H1 (cell line): ENCODE measurements around the gene PLA2G1B. TPM values are rescaled to one million over a fixed set of nuclear protein-coding genes. Genes with fewer than 3 reads are reported as not detected.

Experiments used
- CTCF ChIA-PET: fragments of 300-600 bp; sonication (Branson Sonifier 250); formaldehyde crosslinking; loops from one replicate; lab custom pipeline; 2021; ENCODE audit not compliant: partially characterized antibody; lab: Charles Lee
- POLR2A ChIA-PET: fragments of 300-600 bp; sonication (Branson Sonifier 250); formaldehyde crosslinking; loops from one replicate; lab custom pipeline; 2021; ENCODE audit warnings: inconsistent platforms; ENCODE audit not compliant: partially characterized antibody; lab: Charles Lee
- DNase-seq, 2 experiments: peaks; one replicate each; pipeline versions ENCODE4 v3.0.0 to v3.0.0-alpha.2; 2010 to 2022; ENCODE audit warnings: low spot score in 2 of 2, low read depth in 1 of 2, mixed read lengths in 1 of 2
- FAIRE-seq: peaks from 2 replicates; lab custom pipeline; 2011; peaks lifted over from hg19 to GRCh38; lab: Jason Lieb, UNC
- H2AFZ ChIP-seq: 2 replicates; pipeline ENCODE4 v1.8.1; 2012; ENCODE audit warnings: low read length, inconsistent platforms
- H2AK5ac ChIP-seq: 2 replicates; pipeline ENCODE4 v1.6.1; 2013; ENCODE audit warnings: low read depth, low read length
- H2BK120ac ChIP-seq: replicated peaks from 2 replicates; pipeline ENCODE3; 2013; ENCODE audit warnings: low read depth, low read length, inconsistent platforms
- H2BK12ac ChIP-seq: 2 replicates; pipeline ENCODE4 v1.6.1; 2013; ENCODE audit warnings: low read depth, low read length
- H2BK15ac ChIP-seq: 2 replicates; pipeline ENCODE4 v1.6.1; 2013; ENCODE audit warnings: low read length
- H2BK20ac ChIP-seq: 2 replicates; pipeline ENCODE4 v1.6.1; 2013; ENCODE audit warnings: low read length
- H2BK5ac ChIP-seq: 2 replicates; pipeline ENCODE4 v1.6.1; 2013; ENCODE audit warnings: low read depth, low read length
- H3K14ac ChIP-seq: 2 replicates; pipeline ENCODE4 v1.6.1; 2013; ENCODE audit warnings: inconsistent platforms; ENCODE audit not compliant: insufficient read length
- H3K18ac ChIP-seq: 2 replicates; pipeline ENCODE4 v1.6.1; 2013; ENCODE audit warnings: low read length; ENCODE audit errors: extremely low read depth
- H3K23ac ChIP-seq: 2 replicates; pipeline ENCODE4 v1.6.1; 2013; ENCODE audit warnings: inconsistent platforms; ENCODE audit not compliant: insufficient read length
- H3K23me2 ChIP-seq: 2 replicates; pipeline ENCODE4 v1.6.1; 2013; ENCODE audit warnings: low read depth, low read length
- H3K27ac ChIP-seq: 2 replicates; pipeline ENCODE4 v1.6.1; 2011; ENCODE audit warnings: low read depth, low read length, inconsistent platforms
- H3K27me3 ChIP-seq, 4 experiments: replicated peaks in 1 of 4; 1 replicate in 1 of 4; 2 replicates in 3 of 4; pipeline versions ENCODE4 v1.6.1 to v1.8.1; 2011 to 2013; ENCODE audit warnings: low read length in 3 of 4, mild to moderate bottlenecking in 3 of 4, inconsistent platforms in 2 of 4, mixed read lengths in 2 of 4, moderate library complexity in 1 of 4; ENCODE audit not compliant: control insufficient read depth in 3 of 4, insufficient read depth in 3 of 4; ENCODE audit errors: extremely low read depth in 1 of 4
- H3K36me3 ChIP-seq, 4 experiments: 2 replicates each; pipeline versions ENCODE4 v1.6.1 to v1.8.1; 2011 to 2013; ENCODE audit warnings: mild to moderate bottlenecking in 4 of 4, low read length in 3 of 4, moderate library complexity in 2 of 4, control low read depth in 1 of 4, inconsistent platforms in 1 of 4; ENCODE audit not compliant: insufficient read depth in 4 of 4, control insufficient read depth in 2 of 4
- H3K4ac ChIP-seq: replicated peaks from 2 replicates; pipeline ENCODE3; 2013; ENCODE audit warnings: low read length, low read depth, mixed read lengths, inconsistent platforms; ENCODE audit not compliant: insufficient read length
- H3K4me1 ChIP-seq, 4 experiments: replicated peaks in 1 of 4; 1 replicate in 1 of 4; 2 replicates in 3 of 4; pipeline versions ENCODE4 v1.6.1 to v1.8.1; 2011 to 2013; ENCODE audit warnings: low read length in 3 of 4, inconsistent platforms in 2 of 4, mixed read lengths in 1 of 4; ENCODE audit not compliant: insufficient read depth in 4 of 4, control insufficient read depth in 3 of 4
- H3K4me2 ChIP-seq, 2 experiments: 2 replicates each; pipeline versions ENCODE4 v1.6.1 to v1.8.1; 2011 to 2013; ENCODE audit warnings: low read depth in 2 of 2, low read length in 2 of 2, control low read depth in 1 of 2, inconsistent platforms in 1 of 2, mild to moderate bottlenecking in 1 of 2; ENCODE audit not compliant: insufficient read depth in 1 of 2
- H3K4me3 ChIP-seq, 4 experiments: fragments of 200-600, 300-600 bp in 1 of 4; sonication (generic), shearing (Covaris generic), sonication (Bioruptor Twin) in 1 of 4; 2 replicates each; pipeline versions ENCODE4 v1.5.1 to v1.8.1; 2011 to 2016; ENCODE audit warnings: low read length in 4 of 4, low read depth in 3 of 4, control low read depth in 2 of 4, inconsistent platforms in 2 of 4, mild to moderate bottlenecking in 2 of 4, mixed read lengths in 1 of 4, moderate library complexity in 1 of 4; ENCODE audit not compliant: insufficient read depth in 2 of 4; ENCODE audit errors: extremely low read depth in 1 of 4
- H3K56ac ChIP-seq: replicated peaks from 2 replicates; pipeline ENCODE3; 2013; ENCODE audit warnings: low read depth, mild to moderate bottlenecking, mixed read lengths, low read length, inconsistent platforms; ENCODE audit not compliant: insufficient read length
- H3K79me1 ChIP-seq: 2 replicates; pipeline ENCODE4 v1.6.1; 2013; ENCODE audit warnings: low read depth, low read length, control low read depth
- H3K79me2 ChIP-seq, 2 experiments: 2 replicates each; pipeline versions ENCODE4 v1.6.1 to v1.8.1; 2012 to 2013; ENCODE audit warnings: low read length in 2 of 2, mild to moderate bottlenecking in 2 of 2, inconsistent platforms in 1 of 2; ENCODE audit not compliant: insufficient read depth in 2 of 2, control insufficient read depth in 1 of 2
- H3K9ac ChIP-seq, 4 experiments: replicated peaks in 1 of 4; 1 replicate in 1 of 4; 2 replicates in 3 of 4; pipeline versions ENCODE4 v1.6.1 to v1.8.1; 2011 to 2013; ENCODE audit warnings: low read depth in 3 of 4, low read length in 3 of 4, control low read depth in 2 of 4, mild to moderate bottlenecking in 2 of 4, moderate library complexity in 2 of 4, inconsistent platforms in 1 of 4; ENCODE audit errors: extremely low read depth in 1 of 4
- H3K9me3 ChIP-seq, 2 experiments: 2 replicates each; pipeline versions ENCODE4 v1.6.1 to v1.8.1; 2012 to 2013; ENCODE audit warnings: mild to moderate bottlenecking in 2 of 2, moderate library complexity in 2 of 2, control low read depth in 1 of 2, inconsistent platforms in 1 of 2, low read depth in 1 of 2, low read length in 1 of 2, mixed read lengths in 1 of 2; ENCODE audit not compliant: insufficient read depth in 2 of 2
- H4K20me1 ChIP-seq, 2 experiments: replicated peaks in 1 of 2; 2 replicates each; pipeline versions ENCODE3 to v1.8.1; 2011 to 2013; ENCODE audit warnings: inconsistent platforms in 2 of 2, low read length in 2 of 2, mild to moderate bottlenecking in 1 of 2; ENCODE audit not compliant: insufficient read depth in 2 of 2, control insufficient read depth in 1 of 2
- H4K5ac ChIP-seq: 2 replicates; pipeline ENCODE4 v1.6.1; 2013; ENCODE audit warnings: low read length, low read depth, mixed read lengths, inconsistent platforms; ENCODE audit not compliant: insufficient read length
- H4K8ac ChIP-seq: 2 replicates; pipeline ENCODE4 v1.8.0; 2013; ENCODE audit warnings: mild to moderate bottlenecking, moderate library complexity, low read length, inconsistent platforms; ENCODE audit not compliant: insufficient read depth; ENCODE audit errors: extremely low read depth
- H4K91ac ChIP-seq: replicated peaks from 2 replicates; pipeline ENCODE3; 2013; ENCODE audit warnings: low read length, mixed read lengths, inconsistent platforms; ENCODE audit not compliant: insufficient read length
- ASH2L ChIP-seq: fragments of 200-600, 300-600 bp; sonication (generic); IDR thresholded peaks from one replicate; pipeline ENCODE4 v1.7.1; 2017; ENCODE audit warnings: low read length
- BCL11A ChIP-seq, 2 experiments: IDR thresholded peaks; one replicate each; pipeline ENCODE4 v1.6.1; 2011; ENCODE audit warnings: low read depth in 2 of 2, low read length in 2 of 2, mild to moderate bottlenecking in 2 of 2
- CHD1 ChIP-seq: IDR thresholded peaks from 2 replicates; pipeline ENCODE4 v1.6.1; 2012; ENCODE audit warnings: low read depth, low read length, improper control_type of control experiment
- CHD2 ChIP-seq: IDR thresholded peaks from 2 replicates; pipeline ENCODE4 v1.6.1; 2012; ENCODE audit warnings: low read length, improper control_type of control experiment
- EGR1 ChIP-seq: IDR thresholded peaks from 2 replicates; pipeline ENCODE4 v1.6.1; 2011; ENCODE audit warnings: low read depth, low read length, borderline replicate concordance
- EZH2 ChIP-seq: fragments of 200-600 bp; sonication (generic); IDR thresholded peaks from 2 replicates; pipeline ENCODE4 v1.7.1; 2012; ENCODE audit warnings: low read depth, mild to moderate bottlenecking, moderate library complexity, low read length, inconsistent platforms; ENCODE audit not compliant: severe bottlenecking
- HDAC6 ChIP-seq: IDR thresholded peaks from one replicate; pipeline ENCODE4 v1.7.1; 2012; ENCODE audit warnings: low read depth, mild to moderate bottlenecking, inconsistent platforms, low read length, moderate library complexity
- SIX5 ChIP-seq: IDR thresholded peaks from 2 replicates; pipeline ENCODE4 v1.6.1; 2011; ENCODE audit warnings: mild to moderate bottlenecking, low read depth, low read length
- SRF ChIP-seq: IDR thresholded peaks from 2 replicates; pipeline ENCODE4 v1.6.1; 2011; ENCODE audit warnings: mild to moderate bottlenecking, low read depth, low read length, moderate library complexity
- TAF7 ChIP-seq: optimal IDR thresholded peaks from 2 replicates; pipeline ENCODE3; 2011; ENCODE audit warnings: low read depth, mild to moderate bottlenecking, inconsistent platforms, low read length, moderate library complexity, borderline replicate concordance
- TEAD4 ChIP-seq: IDR thresholded peaks from 2 replicates; pipeline ENCODE4 v1.6.1; 2012; ENCODE audit warnings: low read depth, low read length, inconsistent platforms, mixed read lengths
- WGBS, 2 experiments: shearing (Covaris generic) in 1 of 2; methylation state at CpG; one replicate each; pipeline versions ENCODE4 v1.1.6 to v1.1.7; 2013 to 2015; ENCODE audit warnings: low lambda C conversion rate in 2 of 2, mixed read lengths in 2 of 2, inconsistent platforms in 1 of 2, low coverage in 1 of 2, missing lambda C conversion rate in 1 of 2; ENCODE audit not compliant: insufficient replicate concordance in 2 of 2, insufficient coverage in 1 of 2, insufficient read length in 1 of 2; ENCODE audit errors: extremely low coverage in 1 of 2, missing lambda C conversion rate in 1 of 2; 5-methylcytosine and 5-hydroxymethylcytosine counted together
- polyA plus RNA-seq, 7 experiments: library from polyadenylated mRNA; depleted of rRNA in 3 of 7; stranded (reverse) in 5 of 7; unstranded in 2 of 7; fragments of >200 nt in 5 of 7; fragments of 200-250 nt in 2 of 7; gene quantifications; 1 replicate in 5 of 7; 2 replicates in 1 of 7; 4 replicates in 1 of 7; pipeline versions ENCODE4 v1.2.1 to v1.2.3, GENCODE V29; 2011 to 2013; ENCODE audit warnings: missing spikeins in 2 of 7, mixed read lengths in 2 of 7
- total RNA-seq: library from RNA; stranded (reverse); fragmentation: NEBNext Ultra II Directional; extraction: Animal tissue kit (Norgen Biotek cat#: 25700); gene quantifications from 2 replicates; pipeline ENCODE4 v1.2.1, GENCODE V29; 2021
- TF ChIP-seq, protein P1 (sequence below): IDR thresholded peaks from 2 replicates; pipeline ENCODE4 v1.6.1; 2012; ENCODE audit warnings: inconsistent platforms

The PLA2G1B gene
- total and polyA plus RNA-seq, 2 of the 8 experiments (the other 6 are each of a cell fraction or from before 2014, with no cell fraction given), result not detected

- Histone ChIP-seq H3K18ac (no peak overlapping the region), H4K20me1 (no peaks in the 10 kb centered on the region), H3K14ac (no peak overlapping the region), H2BK12ac (no peak overlapping the region), H3K79me2 (no peaks in the 10 kb centered on the region), H3K36me3 (no peaks in the 10 kb centered on the region), H3K56ac (no peak overlapping the region), H2AFZ (no peak overlapping the region), H3K23ac (no peak overlapping the region), H3K4me1 (no peaks in the 10 kb centered on the region), H3K27ac (no peak overlapping the region), H2BK120ac (no peak overlapping the region), H3K27me3 (no peaks in the 10 kb centered on the region; a peak in 1 of 7 replicates), H2AK5ac (no peak overlapping the region), H2BK5ac (no peak overlapping the region), H3K4me2 (no peak overlapping the region), H3K23me2 (peaks cover 2% of the 10 kb centered on the region; the same call in 1 of the 2 replicates), H3K4ac (no peak overlapping the region), H3K4me3 (no peak overlapping the region), H3K9ac (no peak overlapping the region), H2BK15ac (no peak overlapping the region), H4K91ac (no peak overlapping the region), H2BK20ac (no peak overlapping the region), H4K8ac (no peak overlapping the region), H3K79me1 (no peaks in the 10 kb centered on the region), H4K5ac (no peak overlapping the region), H3K9me3 (peaks cover 7 to 12% of the 10 kb centered on the region in 2 experiments)
- DNase-seq, result no peak
- WGBS, 2 experiments, result 88% methylated on average over 6 of the region's 7 CpGs; no CpG with 5 or more reads in 1 of the 2 experiments
- POLR2A ChIA-PET, result interaction anchor here (1.3 to 1.9 kb wide), 2 partner anchors 41 to 114 kb away, joined by 4 to 7 read pairs; partner anchors contain the start of genes GATC, RNU4-2 and TRIAP1
- no peak for FAIRE-seq
- CTCF ChIA-PET, result interaction anchor here (0.8 to 2.3 kb wide), 9 partner anchors 9 to 136 kb away, joined by 3 to 8 read pairs (median 3); no protein-coding TSS in a partner anchor
- no peak for TF ChIP-seq ASH2L
- TF ChIP-seq HDAC6, result no peak
- no peak for TF ChIP-seq EZH2
- TF ChIP-seq TEAD4, result no peak
- no peak for TF ChIP-seq TAF7
- TF ChIP-seq, protein P1, sequence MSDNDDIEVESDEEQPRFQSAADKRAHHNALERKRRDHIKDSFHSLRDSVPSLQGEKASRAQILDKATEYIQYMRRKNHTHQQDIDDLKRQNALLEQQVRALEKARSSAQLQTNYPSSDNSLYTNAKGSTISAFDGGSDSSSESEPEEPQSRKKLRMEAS, result no peak
- TF ChIP-seq SIX5, result no peak
- no peak for TF ChIP-seq SRF
- TF ChIP-seq CHD1, result no peak
- no peak for TF ChIP-seq EGR1
- no peak for TF ChIP-seq BCL11A (IDR thresholded peaks at IDR 0.05; ENCODE audit: low read depth in 2 of 2, low read length in 2 of 2)
- no peak for TF ChIP-seq CHD2
These were observed 4.9 kb upstream of the PLA2G1B start for GRCh38 chr12:120332523-120332922.
